Common myeloid progenitor, CD34-positive (primary cell): ENCODE measurements around the gene USP43.
A peak's percentile ranks its signal among the peaks of the same experiment; 100 is the strongest.
"Not testable (repeated sequence)": the region's sequence is repeated elsewhere in the genome, so short reads cannot be mapped to it uniquely, and the experiment has no call there.

Experiments
- CTCF ChIA-PET: fragments of 350-600 bp; sonication (Branson Sonifier 250); formaldehyde crosslinking; loops from one replicate; lab custom pipeline; 2021; ENCODE audit warnings: antibody characterized with exemption; lab: Charles Lee
- POLR2A ChIA-PET: fragments of 350-600 bp; sonication (Branson Sonifier 250); formaldehyde crosslinking; loops from one replicate; lab custom pipeline; 2021; ENCODE audit warnings: antibody characterized with exemption; lab: Charles Lee
- DNase-seq, 3 donors: peaks; one replicate each; pipeline versions ENCODE4 v3.0.0 to v3.0.0-alpha.2; 2013
- H3K27ac ChIP-seq, 2 experiments: 1 replicate in 1 of 2; 2 replicates in 1 of 2; pipeline ENCODE4 v1.7.0; 2013; ENCODE audit warnings: inconsistent platforms in 2 of 2, low read length in 2 of 2, mild to moderate bottlenecking in 2 of 2, low read depth in 1 of 2, moderate library complexity in 1 of 2; ENCODE audit not compliant: severe bottlenecking in 2 of 2, insufficient read depth in 1 of 2, poor library complexity in 1 of 2
- H3K27me3 ChIP-seq, 5 experiments: replicated peaks in 2 of 5; 1 replicate in 3 of 5; 2 replicates in 2 of 5; pipeline versions ENCODE4 v1.6.1 to v1.7.0; 2013; ENCODE audit warnings: low read length in 4 of 5, mild to moderate bottlenecking in 2 of 5, moderate library complexity in 2 of 5, inconsistent platforms in 1 of 5; ENCODE audit not compliant: insufficient read depth in 5 of 5, control insufficient read depth in 4 of 5
- H3K36me3 ChIP-seq, 4 experiments: 1 replicate in 2 of 4; 2 replicates in 2 of 4; pipeline versions ENCODE4 v1.6.1 to v1.7.0; 2013; ENCODE audit warnings: low read length in 3 of 4, control low read depth in 1 of 4, mild to moderate bottlenecking in 1 of 4; ENCODE audit not compliant: control insufficient read depth in 4 of 4, insufficient read depth in 4 of 4
- H3K4me1 ChIP-seq, 4 experiments: 1 replicate in 3 of 4; 2 replicates in 1 of 4; pipeline versions ENCODE4 v1.6.1 to v1.7.1; 2013; ENCODE audit warnings: low read length in 3 of 4, mild to moderate bottlenecking in 3 of 4, control low read depth in 1 of 4, inconsistent platforms in 1 of 4, moderate library complexity in 1 of 4; ENCODE audit not compliant: control insufficient read depth in 4 of 4, insufficient read depth in 4 of 4; ENCODE audit errors: control extremely low read depth in 1 of 4
- H3K4me3 ChIP-seq, 7 experiments: 1 replicate in 4 of 7; 2 replicates in 3 of 7; pipeline versions ENCODE4 v1.5.1 to v1.7.0; 2013; ENCODE audit warnings: mild to moderate bottlenecking in 7 of 7, low read length in 6 of 7, moderate library complexity in 6 of 7, inconsistent platforms in 2 of 7, low read depth in 2 of 7, control low read depth in 1 of 7; ENCODE audit not compliant: insufficient read depth in 4 of 7, control insufficient read depth in 1 of 7; ENCODE audit errors: extremely low read depth in 1 of 7
- H3K9me3 ChIP-seq, 5 experiments: 1 replicate in 4 of 5; 2 replicates in 1 of 5; pipeline versions ENCODE4 v1.6.1 to v1.7.1; 2013; ENCODE audit warnings: low read length in 4 of 5, mild to moderate bottlenecking in 2 of 5, inconsistent platforms in 1 of 5, low read depth in 1 of 5, moderate library complexity in 1 of 5; ENCODE audit not compliant: control insufficient read depth in 4 of 5, insufficient read depth in 2 of 5; ENCODE audit errors: control extremely low read depth in 1 of 5
- WGBS: methylation state at CpG from one replicate; pipeline ENCODE4 v1.1.5; 2013; ENCODE audit not compliant: insufficient coverage; 5-methylcytosine and 5-hydroxymethylcytosine counted together

USP43 gene

GRCh38 chr17:9658593-9659211 is 13.4 kb downstream of the USP43 start:
- CTCF ChIA-PET, result no interaction called here
- no peak for DNase-seq

GRCh38 chr17:9661027-9661426 is 15.7 kb downstream of the USP43 start:
- Histone ChIP-seq H3K27me3 (no peaks in the 10 kb centered on the region), H3K4me3 (no peak overlapping the region), H3K27ac (no peak overlapping the region), H3K36me3 (peaks cover 0 to 3% (median 1%) of the 10 kb centered on the region in 4 experiments), H3K4me1 (no peaks in the 10 kb centered on the region), H3K9me3 (peaks cover 0 to 3% (median 0%) of the 10 kb centered on the region in 5 experiments)
- DNase-seq, result no peak
- ChIA-PET POLR2A (no interaction called here), CTCF (no interaction called here)
- no CpG with 5 or more reads among the region's 2 CpGs for WGBS

More at GRCh38 chr17:9658593-9659211, 13.4 kb downstream of the USP43 start:
- no peak overlapping the region for H3K4me3 ChIP-seq
- H3K9me3 ChIP-seq, result no peaks in the 10 kb centered on the region
- POLR2A ChIA-PET, result no interaction called here
- no peak overlapping the region for H3K27ac ChIP-seq
- no peaks in the 10 kb centered on the region for H3K27me3 ChIP-seq
- no peaks in the 10 kb centered on the region for H3K4me1 ChIP-seq
- WGBS, result 97% methylated on average over 3 of the region's 4 CpGs
- peaks cover 0 to 3% (median 1%) of the 10 kb centered on the region in 4 experiments for H3K36me3 ChIP-seq

- WGBS, result 98% methylated on average over 9 of the region's 11 CpGs
- CTCF ChIA-PET, POLR2A ChIA-PET: not testable (repeated sequence)
Observed at GRCh38 chr17:9663511-9663910, 18.2 kb downstream of the USP43 start.

GRCh38 chr17:9666461-9667050 is 21.2 kb downstream of the USP43 start:
- H3K9me3 ChIP-seq, result peaks cover 0 to 3% (median 0%) of the 10 kb centered on the region in 5 experiments
- peak in 2 of 3 donors; percentile 17 to 25 for DNase-seq
- no peak overlapping the region for H3K27ac ChIP-seq
- H3K27me3 ChIP-seq, result peaks cover 0 to 6% (median under 1%) of the 10 kb centered on the region in 5 experiments
- ChIA-PET POLR2A (no interaction called here), CTCF (interaction anchor here (0.9 to 1.6 kb wide), 2 partner anchors 9 to 11 kb away, joined by 4 read pairs; no protein-coding TSS in a partner anchor)
- no peak overlapping the region for H3K4me3 ChIP-seq
- no CpG with 5 or more reads among the region's 5 CpGs for WGBS
- H3K36me3 ChIP-seq, result no peaks in the 10 kb centered on the region
- peaks cover 0 to 7% (median 3%) of the 10 kb centered on the region in 4 experiments for H3K4me1 ChIP-seq

More at GRCh38 chr17:9663511-9663910, 18.2 kb downstream of the USP43 start:
- not testable (repeated sequence) for H3K9me3 ChIP-seq, H3K36me3 ChIP-seq, H3K4me1 ChIP-seq, H3K4me3 ChIP-seq, H3K27me3 ChIP-seq, DNase-seq, H3K27ac ChIP-seq

- Histone ChIP-seq H3K4me1 (peaks cover 0 to 7% (median 3%) of the 10 kb centered on the region in 4 experiments), H3K9me3 (peaks cover 0 to 3% (median 0%) of the 10 kb centered on the region in 5 experiments), H3K27ac (no peak overlapping the region), H3K36me3 (no peaks in the 10 kb centered on the region), H3K4me3 (no peak overlapping the region), H3K27me3 (peaks cover 0 to 7% (median 2%) of the 10 kb centered on the region in 5 experiments)
- WGBS, result 50% methylated on average over 1 of the region's 6 CpGs
- POLR2A ChIA-PET, result interaction anchor here (0.6 kb wide), 1 partner anchor 19 kb away, joined by 3 read pairs; no protein-coding TSS in a partner anchor
- CTCF ChIA-PET, result no interaction called here
- peak; percentile 44 to 81 (median 80) for DNase-seq
Observed at GRCh38 chr17:9668517-9668916, 23.2 kb downstream of the USP43 start.

- Histone ChIP-seq H3K4me1 (peaks cover 0 to 7% (median 3%) of the 10 kb centered on the region in 4 experiments), H3K4me3 (no peak overlapping the region), H3K9me3 (peaks cover 0 to 3% (median 0%) of the 10 kb centered on the region in 5 experiments), H3K27me3 (peaks cover 0 to 7% (median 2%) of the 10 kb centered on the region in 5 experiments), H3K36me3 (no peaks in the 10 kb centered on the region), H3K27ac (no peak overlapping the region)
- no peak for DNase-seq
- WGBS, result 98% methylated on average over 5 of the region's 6 CpGs
- ChIA-PET POLR2A (interaction anchor here (0.6 kb wide), 1 partner anchor 718 kb away, joined by 4 read pairs; no protein-coding TSS in a partner anchor), CTCF (interaction anchor here (0.9 kb wide), 1 partner anchor 93 kb away, joined by 3 read pairs; the partner anchor contains the start of gene CFAP52)
Observed at GRCh38 chr17:9669551-9670008, 24.3 kb downstream of the USP43 start.

GRCh38 chr17:9670596-9670995 is 25.3 kb downstream of the USP43 start:
- POLR2A ChIA-PET, result no interaction called here

More at GRCh38 chr17:9670596-9670995, 25.3 kb downstream of the USP43 start:
- H3K27ac ChIP-seq, result no peak overlapping the region
- no peaks in the 10 kb centered on the region for H3K9me3 ChIP-seq
- CTCF ChIA-PET, result no interaction called here
- peaks cover 0 to 7% (median 2%) of the 10 kb centered on the region in 5 experiments for H3K27me3 ChIP-seq
- no peaks in the 10 kb centered on the region for H3K36me3 ChIP-seq
- DNase-seq, result no peak
- 95% methylated on average over 8 of the region's 8 CpGs for WGBS
- H3K4me1 ChIP-seq, result peaks cover 0 to 7% (median 3%) of the 10 kb centered on the region in 4 experiments
- no peak overlapping the region for H3K4me3 ChIP-seq
